Hepatocyte (in vitro differentiated cells): ENCODE data around the gene EPS8L3. TPM values are rescaled to one million over a fixed set of nuclear protein-coding genes. Genes with fewer than 3 reads are reported as not detected.

Experiments
- DNase-seq: peaks from one replicate; pipeline ENCODE4 v3.0.0-alpha.2; 2016; ENCODE audit warnings: low spot score
- H2AFZ ChIP-seq: fragments of 200-600 bp; sonication (generic); 2 replicates; pipeline ENCODE4 v1.6.0; 2016; ENCODE audit warnings: antibody characterized with exemption, mild to moderate bottlenecking
- H3K27ac ChIP-seq: fragments of 200-600 bp; sonication (generic); 2 replicates; pipeline ENCODE4 v1.5.1; 2016; ENCODE audit warnings: mild to moderate bottlenecking
- H3K27me3 ChIP-seq: fragments of 200-600 bp; sonication (generic); 2 replicates; pipeline ENCODE4 v1.6.1; 2016
- H3K36me3 ChIP-seq: fragments of 200-600 bp; sonication (generic); replicated peaks from 2 replicates; pipeline ENCODE4 v1.5.1; 2016; ENCODE audit warnings: low read depth; ENCODE audit not compliant: insufficient read depth
- H3K4me1 ChIP-seq: fragments of 200-600 bp; sonication (generic); 2 replicates; pipeline ENCODE4 v1.5.1; 2016; ENCODE audit warnings: mild to moderate bottlenecking, moderate library complexity; ENCODE audit not compliant: insufficient read depth
- H3K4me2 ChIP-seq: fragments of 200-600 bp; sonication (generic); 2 replicates; pipeline ENCODE4 v1.6.0; 2016
- H3K4me3 ChIP-seq: fragments of 200-600 bp; sonication (generic); 2 replicates; pipeline ENCODE4 v1.5.1; 2016; ENCODE audit warnings: mild to moderate bottlenecking
- H3K79me2 ChIP-seq: fragments of 200-600 bp; sonication (generic); 2 replicates; pipeline ENCODE4 v1.6.0; 2017; ENCODE audit warnings: mild to moderate bottlenecking
- H3K9me2 ChIP-seq: fragments of 200-600 bp; sonication (generic); replicated peaks from 2 replicates; pipeline ENCODE4 v1.6.0; 2017; ENCODE audit warnings: mild to moderate bottlenecking; ENCODE audit not compliant: insufficient read depth
- H3K9me3 ChIP-seq: fragments of 200-600 bp; sonication (generic); 2 replicates; pipeline ENCODE4 v1.5.1; 2016; ENCODE audit warnings: low read depth, mild to moderate bottlenecking
- H4K20me1 ChIP-seq: fragments of 200-600 bp; sonication (generic); 2 replicates; pipeline ENCODE4 v1.6.0; 2016; ENCODE audit warnings: mild to moderate bottlenecking; ENCODE audit not compliant: insufficient read depth, poor library complexity, severe bottlenecking
- CTCF ChIP-seq: fragments of 200-600 bp; sonication (generic); IDR thresholded peaks from 2 replicates; pipeline ENCODE4 v1.5.1; 2016; ENCODE audit warnings: antibody characterized with exemption, mild to moderate bottlenecking; ENCODE audit not compliant: poor library complexity
- EZH2 ChIP-seq: fragments of 200-600 bp; sonication (generic); IDR thresholded peaks from 2 replicates; pipeline ENCODE4 v1.6.1; 2016; ENCODE audit warnings: antibody characterized with exemption, mild to moderate bottlenecking, borderline replicate concordance
- EZH2phosphoT487 ChIP-seq: fragments of 200-600 bp; sonication (generic); IDR thresholded peaks from one replicate; pipeline ENCODE4 v1.6.1; 2018; ENCODE audit warnings: antibody characterized with exemption, mild to moderate bottlenecking, low read depth, moderate library complexity; ENCODE audit not compliant: unreplicated experiment, severe bottlenecking
- WGBS: methylation state at CpG from one replicate; pipeline ENCODE4 v1.1.6; 2016; ENCODE audit warnings: low lambda C conversion rate; ENCODE audit errors: missing lambda C conversion rate; 5-methylcytosine and 5-hydroxymethylcytosine counted together
- polyA plus RNA-seq: library from polyadenylated mRNA; unstranded; fragments of >200 nt; fragmentation: Nextera tagmentation; extraction: Ambion mirVana; gene quantifications from 2 replicates; pipeline ENCODE4 v1.2.1, GENCODE V29; 2016
- total RNA-seq: library from RNA; depleted of rRNA; stranded (reverse); fragments of >200 nt; gene quantifications from 2 replicates; pipeline ENCODE4 v1.2.3, GENCODE V29; 2014

Gene EPS8L3
- total and polyA plus RNA-seq, 2 experiments from 2014 or later: 48.1 to 97.3 TPM

GRCh38 chr1:109754738-109755137 is 9.0 kb downstream of the EPS8L3 start:
- Histone ChIP-seq H3K4me1 (no peaks in the 10 kb centered on the region), H3K36me3 (no peaks in the 10 kb centered on the region), H3K27me3 (no peaks in the 10 kb centered on the region), H3K27ac (no peak overlapping the region), H3K79me2 (no peaks in the 10 kb centered on the region), H3K4me2 (no peak overlapping the region), H4K20me1 (no peaks in the 10 kb centered on the region), H2AFZ (no peak overlapping the region), H3K9me3 (no peaks in the 10 kb centered on the region), H3K9me2 (no peaks in the 10 kb centered on the region), H3K4me3 (no peak overlapping the region)
- DNase-seq: no peak
- WGBS: 86% methylated on average over 2 of the region's 2 CpGs
- TF ChIP-seq EZH2phosphoT487 (no peak), EZH2 (no peak), CTCF (no peak)

GRCh38 chr1:109751531-109752260 is 12.0 kb downstream of the EPS8L3 start:
- Histone ChIP-seq H3K36me3 (no peaks in the 10 kb centered on the region), H3K4me2 (no peak overlapping the region), H3K4me1 (no peaks in the 10 kb centered on the region), H3K9me2 (no peaks in the 10 kb centered on the region), H3K9me3 (no peaks in the 10 kb centered on the region), H3K4me3 (no peak overlapping the region), H3K27me3 (no peaks in the 10 kb centered on the region), H2AFZ (no peak overlapping the region), H3K27ac (no peak overlapping the region), H4K20me1 (no peaks in the 10 kb centered on the region), H3K79me2 (no peaks in the 10 kb centered on the region)
- 90% methylated on average over 11 of the region's 12 CpGs for WGBS
- TF ChIP-seq EZH2 (no peak), CTCF (no peak), EZH2phosphoT487 (no peak)
- DNase-seq: no peak

GRCh38 chr1:109750920-109751319 is 12.8 kb downstream of the EPS8L3 start:
- Histone ChIP-seq H3K79me2 (no peaks in the 10 kb centered on the region), H3K27me3 (no peaks in the 10 kb centered on the region), H3K27ac (no peak overlapping the region), H3K36me3 (no peaks in the 10 kb centered on the region), H4K20me1 (no peaks in the 10 kb centered on the region), H3K9me2 (no peaks in the 10 kb centered on the region), H3K4me2 (no peak overlapping the region), H2AFZ (no peak overlapping the region), H3K9me3 (no peaks in the 10 kb centered on the region), H3K4me1 (no peaks in the 10 kb centered on the region), H3K4me3 (no peak overlapping the region)
- DNase-seq: no peak
- TF ChIP-seq EZH2phosphoT487 (no peak), CTCF (no peak), EZH2 (no peak)
- 92% methylated on average over 6 of the region's 6 CpGs for WGBS
